ENCODE results near the gene LIG3.
"Not testable (repeated sequence)": the region's sequence is repeated elsewhere in the genome, so short reads cannot be mapped to it uniquely, and the experiment has no call there.

LIG3 gene

DNA sequence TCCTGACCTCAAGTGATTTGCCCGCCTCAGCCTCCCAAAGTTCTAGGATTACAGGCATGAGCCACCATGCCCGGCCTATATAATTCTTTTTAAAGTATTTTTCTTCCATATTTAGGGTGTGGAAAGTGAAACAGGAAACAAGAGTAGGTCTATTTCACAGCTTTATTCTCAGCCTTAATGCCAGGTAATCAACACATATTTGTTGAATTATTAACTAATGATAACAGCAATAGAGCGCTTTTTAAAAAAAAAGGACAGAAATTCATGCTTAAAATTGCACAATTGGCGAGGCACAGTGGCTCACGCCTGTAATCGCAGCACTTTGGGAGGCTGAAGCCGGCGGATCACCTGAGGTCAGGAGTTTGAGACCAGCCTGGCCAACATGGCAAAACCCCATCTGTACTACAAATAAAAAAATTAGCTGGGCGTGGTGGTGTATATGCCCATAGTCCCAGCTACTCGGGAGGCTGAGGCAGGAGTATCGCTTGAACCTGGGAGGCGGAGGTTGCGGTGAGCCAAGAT lies 65.2 kb downstream of the LIG3 start:
- not testable (repeated sequence) for FAIRE-seq

DNA sequence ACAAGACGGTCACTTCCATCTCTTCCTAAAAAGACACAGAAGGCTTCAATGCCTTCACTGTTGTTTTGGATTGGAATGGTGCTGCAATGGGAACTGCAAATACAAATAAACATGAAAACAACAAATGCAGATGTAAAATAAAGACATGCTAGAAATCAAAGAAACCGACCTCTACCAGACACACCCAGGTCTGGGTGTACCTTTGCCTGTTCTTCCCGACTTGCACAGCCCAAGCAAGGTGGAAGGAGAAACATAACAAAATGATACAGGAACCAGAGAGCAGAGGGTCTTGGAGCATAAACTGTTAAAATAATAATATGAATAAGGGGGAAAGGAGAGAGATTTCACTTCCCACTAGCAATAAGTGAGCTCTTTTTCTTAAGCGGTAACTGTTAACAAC lies 65.9 kb downstream of the LIG3 start:
- no peak for FAIRE-seq

DNA sequence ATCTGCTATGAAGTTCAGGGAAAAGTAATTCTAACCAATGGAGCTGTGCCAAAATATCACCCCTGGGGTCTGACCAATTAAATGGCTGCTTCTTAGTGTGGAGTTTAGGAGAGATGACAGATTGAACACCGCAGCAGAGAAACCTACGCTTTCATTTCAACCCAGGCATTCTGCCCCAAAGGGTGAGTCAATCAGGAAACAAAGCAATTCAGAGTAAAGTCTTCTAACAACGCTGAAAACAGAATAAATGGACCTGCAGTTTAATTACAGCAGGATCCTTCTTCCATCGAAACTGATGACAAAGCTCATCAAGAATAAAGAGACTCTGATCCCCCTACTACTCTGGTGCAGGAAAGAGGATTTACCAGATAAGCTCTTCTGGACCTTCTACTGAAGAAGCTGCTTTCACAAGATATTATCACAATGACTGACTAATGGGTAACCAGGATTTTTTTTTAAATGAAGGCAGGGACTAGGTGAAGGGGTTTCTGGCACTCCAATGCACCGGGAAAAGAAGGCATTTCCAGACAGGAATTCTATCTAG lies 66.5 kb downstream of the LIG3 start:
- no peak for FAIRE-seq

DNA sequence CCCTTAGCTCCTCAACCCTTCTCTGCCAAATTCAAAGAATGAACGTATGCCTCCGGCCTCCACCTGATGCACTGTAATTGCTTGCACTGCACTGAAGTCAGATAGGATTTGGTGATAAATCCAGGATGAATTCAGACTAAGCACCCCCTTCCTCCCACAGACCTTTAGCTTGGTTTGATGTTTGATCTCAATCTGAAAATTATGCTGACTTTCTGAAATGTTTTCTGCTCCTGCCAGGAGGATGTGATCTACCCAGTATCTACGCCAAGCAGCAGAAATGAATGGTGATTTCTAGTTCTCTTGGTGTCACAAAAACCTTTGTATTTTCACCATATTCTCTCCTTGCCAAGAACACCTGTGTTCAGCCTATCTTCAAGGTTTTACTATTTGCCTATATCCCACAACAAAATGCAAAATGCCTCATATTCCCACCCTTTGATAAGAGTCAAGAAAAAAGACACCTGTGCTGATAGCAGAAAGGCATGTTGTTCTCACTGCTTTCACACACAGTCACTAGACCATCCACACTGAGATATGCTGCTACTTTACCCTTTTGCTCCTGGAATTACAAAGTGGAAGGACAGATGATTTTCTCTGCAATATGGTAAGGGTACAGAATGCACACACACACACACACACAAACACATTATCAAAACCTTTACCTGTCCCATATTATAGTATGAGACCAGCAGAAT lies 68.5 kb downstream of the LIG3 start:
- FAIRE-seq = no peak

DNA sequence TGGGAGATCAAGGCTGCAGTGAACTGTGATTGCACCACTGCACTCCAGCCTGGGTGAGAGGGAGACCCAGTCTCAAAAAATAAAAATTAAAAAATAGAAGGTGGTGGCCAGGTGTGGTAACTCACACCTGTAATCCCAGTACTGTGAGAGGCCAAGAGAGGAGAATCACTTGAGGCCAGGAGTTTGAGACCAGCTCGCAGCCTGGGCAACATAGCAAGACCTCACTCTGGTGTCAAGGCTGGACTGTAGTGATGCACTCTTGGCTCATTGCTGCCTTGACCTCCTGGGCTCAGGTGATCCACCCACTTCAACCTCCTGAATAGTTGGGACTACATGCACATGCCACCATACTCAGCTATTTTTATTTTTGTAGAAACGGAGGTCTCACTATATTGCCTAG lies 69.9 kb downstream of the LIG3 start:
- FAIRE-seq = no peak

DNA sequence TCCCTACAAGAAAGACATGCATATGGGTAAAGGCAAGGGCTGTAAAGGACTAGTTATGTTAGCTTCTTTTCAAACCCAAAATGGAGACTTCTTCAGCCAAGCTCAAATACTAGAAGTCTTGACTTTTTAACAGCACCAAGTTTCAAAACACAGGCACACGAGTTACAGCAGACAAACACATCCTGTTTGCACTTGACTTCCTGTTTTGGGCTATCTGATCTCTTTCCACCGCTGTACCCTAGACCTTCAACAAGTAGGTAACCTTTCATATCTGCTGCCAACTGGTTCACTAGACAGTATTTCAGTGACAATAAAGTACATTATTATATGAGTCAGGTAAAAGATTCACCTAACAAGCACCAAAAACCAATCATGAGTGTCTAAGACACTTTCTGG lies 70.9 kb downstream of the LIG3 start:
- FAIRE-seq = no peak

DNA sequence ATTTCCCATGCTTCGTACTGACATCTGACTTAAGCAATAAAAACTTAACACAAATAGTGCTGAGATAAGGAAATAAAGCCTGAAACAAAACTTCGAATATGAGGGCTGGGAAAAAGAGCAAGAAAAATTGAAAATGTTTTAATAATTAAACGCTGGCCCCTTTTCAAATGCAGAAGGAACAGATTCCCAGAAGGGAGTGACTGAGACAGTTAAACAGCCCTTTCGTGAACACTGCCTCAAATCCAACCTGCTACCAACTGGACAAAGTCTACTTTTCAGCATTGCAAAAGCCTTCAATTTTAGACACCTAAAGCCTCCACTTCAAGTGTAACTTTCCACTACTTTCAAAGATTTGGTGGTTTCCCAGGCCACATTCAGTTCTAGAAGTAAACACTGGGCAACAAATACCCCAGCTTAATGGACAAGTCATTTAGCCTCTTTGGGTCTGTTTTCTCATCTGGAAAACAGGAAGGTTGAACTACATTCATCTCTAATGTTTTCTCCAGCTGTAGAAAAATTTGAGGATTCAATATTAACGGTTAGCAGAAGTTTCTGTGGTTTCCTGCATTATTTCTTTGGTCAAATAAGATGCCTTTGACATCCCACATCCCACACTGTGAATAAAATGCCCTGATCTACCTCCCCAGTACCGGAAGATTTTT lies 71.4 kb downstream of the LIG3 start:
- FAIRE-seq = no peak

DNA sequence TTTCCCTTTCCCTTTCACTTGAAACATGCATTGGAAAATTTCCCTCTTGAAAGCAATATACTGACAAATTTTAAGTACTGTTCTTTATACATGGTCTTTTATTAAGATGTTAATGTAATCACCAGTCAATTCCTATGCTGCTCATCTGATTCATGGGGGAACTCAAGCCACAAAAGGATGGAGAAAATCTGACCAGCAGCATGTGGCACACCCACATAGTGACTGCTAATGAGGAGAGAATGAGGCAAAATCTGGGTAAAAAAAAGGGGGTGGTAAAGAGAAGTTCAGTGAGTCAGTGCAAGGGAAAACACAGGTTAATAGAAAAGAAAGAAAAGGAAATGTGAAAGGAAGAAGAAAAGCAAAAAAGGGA lies 71.9 kb downstream of the LIG3 start:
- no peak for FAIRE-seq

DNA sequence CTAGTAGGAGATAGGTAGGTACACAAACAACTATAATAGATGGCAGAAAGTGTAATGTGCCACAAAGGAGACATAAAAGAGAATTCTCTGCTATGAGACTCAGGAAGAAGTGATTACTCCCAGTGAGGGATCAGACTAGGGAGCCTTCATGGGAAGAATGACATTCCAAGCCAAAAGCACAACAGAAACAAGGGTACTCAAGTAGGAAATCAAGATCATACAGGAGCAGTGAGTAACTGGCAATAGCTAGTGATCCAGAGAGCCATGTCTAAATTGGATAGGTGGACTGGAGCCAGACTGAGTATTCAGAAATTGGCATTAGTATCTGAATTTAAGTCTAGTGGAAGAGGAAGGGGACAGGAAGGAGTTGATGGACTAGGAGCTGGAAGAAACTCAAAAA lies 72.5 kb downstream of the LIG3 start:
- FAIRE-seq = no peak

DNA sequence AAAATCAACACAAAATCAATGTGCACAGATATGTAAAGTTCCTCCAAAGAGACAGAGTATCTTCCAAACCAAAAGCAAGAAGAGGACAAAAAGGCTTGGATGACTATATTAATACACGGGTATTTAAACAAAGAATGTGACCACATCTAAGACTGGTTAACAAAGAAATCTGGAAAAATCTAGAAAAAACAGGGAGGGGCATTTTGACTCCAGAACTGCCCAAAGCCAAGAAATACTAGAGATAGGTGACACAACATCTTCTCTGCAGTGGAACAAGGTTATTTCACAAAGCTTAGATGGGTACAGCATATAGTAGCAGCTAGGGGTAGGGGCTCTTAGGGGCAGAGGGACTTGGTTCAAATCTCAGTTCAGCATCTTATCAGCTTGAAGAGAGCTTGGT lies 72.9 kb downstream of the LIG3 start:
- FAIRE-seq = no peak

DNA sequence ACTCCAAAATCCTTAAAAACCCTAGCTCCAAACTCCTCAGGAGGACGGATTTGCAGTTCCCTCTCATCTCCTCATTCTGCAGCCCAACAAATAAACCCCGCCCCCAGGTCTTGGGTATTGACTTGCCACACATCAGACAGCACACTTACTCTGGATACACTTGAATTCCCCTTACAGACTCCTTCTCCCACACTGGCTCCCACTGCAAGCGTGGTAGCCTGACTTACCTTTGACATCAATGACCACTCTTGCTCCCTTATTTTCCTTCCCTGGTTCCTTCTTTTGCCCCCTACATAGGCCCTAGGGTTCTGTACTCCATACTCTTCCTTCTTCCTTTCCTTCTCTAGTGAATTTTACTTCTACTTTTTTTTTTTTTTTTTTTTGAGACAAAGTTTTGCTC lies 75.7 kb downstream of the LIG3 start:
- no peak for FAIRE-seq

DNA sequence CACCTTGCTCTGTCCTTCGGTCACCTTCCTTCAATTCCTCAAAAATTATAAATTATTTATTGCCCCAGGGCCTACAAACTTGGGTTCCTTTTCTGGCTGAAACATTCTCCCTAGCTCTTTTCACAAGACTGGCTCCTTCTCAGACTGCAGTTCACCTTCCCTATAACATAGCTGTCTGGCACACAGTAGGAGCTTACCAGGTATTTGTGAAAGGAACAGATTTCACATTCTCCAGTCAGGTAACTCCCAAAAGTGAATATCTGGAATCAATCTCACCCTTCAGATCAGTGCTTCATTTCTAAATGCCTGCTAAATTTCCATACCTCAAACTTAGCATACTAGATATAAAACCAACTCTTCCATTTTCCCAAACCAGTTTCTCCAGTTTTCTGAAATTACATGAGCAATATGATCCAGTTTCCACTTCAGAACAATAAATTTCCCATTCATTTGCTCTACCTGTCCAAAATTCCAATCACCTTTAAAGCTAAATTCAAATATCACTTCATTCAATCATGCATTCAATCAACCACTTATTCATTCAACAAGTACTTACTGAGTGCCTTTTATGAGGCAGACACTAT lies 77.1 kb downstream of the LIG3 start:
- no peak for FAIRE-seq

Data from A204.1 (cell line).